HepG2 (cell line): Measurements from ENCODE around the gene HSCB. TPM values are rescaled to one million over a fixed set of nuclear protein-coding genes. Genes with fewer than 3 reads are reported as not detected.

Experiments
- ATF4 ChIP-seq, 2 experiments: fragments of 450-650 bp in 1 of 2; sonication (generic) in 1 of 2; formaldehyde crosslinking; IDR thresholded peaks; 2 replicates each; pipeline versions ENCODE4 v1.5.0 to v1.8.0; 2020 to 2022; ENCODE audit warnings: mild to moderate bottlenecking in 1 of 2, missing genetic modification reagents in 1 of 2
- BCL3 ChIP-seq: sonication (generic); formaldehyde crosslinking; IDR thresholded peaks from 2 replicates; pipeline ENCODE4 v1.5.1; 2020; ENCODE audit warnings: mild to moderate bottlenecking, missing genetic modification reagents, moderate library complexity
- DMAP1 ChIP-seq: IDR thresholded peaks from 2 replicates; pipeline ENCODE4 v1.6.1; 2016
- ETV5 ChIP-seq: IDR thresholded peaks from 2 replicates; pipeline ENCODE4 v1.6.1; 2018; ENCODE audit warnings: missing biosample characterization, missing genetic modification reagents, inconsistent platforms, borderline replicate concordance
- KDM5B ChIP-seq: sonication (generic); formaldehyde crosslinking; IDR thresholded peaks from 2 replicates; pipeline ENCODE4 v1.4.0; 2020; ENCODE audit warnings: missing genetic modification reagents, mild to moderate bottlenecking, borderline replicate concordance
- MEIS1 ChIP-seq: sonication (generic); formaldehyde crosslinking; IDR thresholded peaks from 2 replicates; pipeline ENCODE4 v1.9.0; 2021; ENCODE audit warnings: mild to moderate bottlenecking, missing genetic modification reagents, moderate library complexity, borderline replicate concordance
- MXD3 ChIP-seq: IDR thresholded peaks from 2 replicates; pipeline ENCODE4 v1.6.1; 2016; ENCODE audit warnings: mild to moderate bottlenecking, missing biosample characterization, missing genetic modification reagents
- NPAS2 ChIP-seq: sonication (generic); formaldehyde crosslinking; IDR thresholded peaks from 2 replicates; pipeline ENCODE4 v1.8.0; 2022; ENCODE audit warnings: mild to moderate bottlenecking, missing genetic modification reagents, borderline replicate concordance
- PAWR ChIP-seq: sonication (generic); formaldehyde crosslinking; IDR thresholded peaks from 2 replicates; pipeline ENCODE4 v1.4.0; 2020; ENCODE audit warnings: missing genetic modification reagents, mild to moderate bottlenecking, borderline replicate concordance
- POLR2AphosphoS5 ChIP-seq: IDR thresholded peaks from 2 replicates; pipeline ENCODE4 v1.6.1; 2012; ENCODE audit warnings: low read depth, low read length
- POLR2G ChIP-seq: fragments of 200-400 bp; formaldehyde crosslinking; IDR thresholded peaks from 2 replicates; pipeline ENCODE4 v1.6.1; 2018; ENCODE audit warnings: mild to moderate bottlenecking, low read depth, low read length, moderate library complexity
- RFXAP ChIP-seq: sonication (generic); formaldehyde crosslinking; IDR thresholded peaks from 2 replicates; pipeline ENCODE4 v1.4.0; 2020; ENCODE audit warnings: missing genetic modification reagents, borderline replicate concordance
- THRA ChIP-seq: sonication (generic); formaldehyde crosslinking; IDR thresholded peaks from 2 replicates; pipeline ENCODE4 v1.4.0; 2020; ENCODE audit warnings: missing genetic modification reagents, borderline replicate concordance
- YEATS2 ChIP-seq: sonication (generic); formaldehyde crosslinking; IDR thresholded peaks from 2 replicates; pipeline ENCODE4 v1.4.0; 2020; ENCODE audit warnings: missing genetic modification reagents, borderline replicate concordance
- ZBTB7A ChIP-seq: sonication (generic); formaldehyde crosslinking; IDR thresholded peaks from 2 replicates; pipeline ENCODE4 v1.8.0; 2022; ENCODE audit warnings: mild to moderate bottlenecking, missing genetic modification reagents
- ZNF101 ChIP-seq: sonication (generic); formaldehyde crosslinking; IDR thresholded peaks from 2 replicates; pipeline ENCODE4 v1.4.0; 2020; ENCODE audit warnings: mild to moderate bottlenecking, low read depth, missing genetic modification reagents, borderline replicate concordance
- ZNF292 ChIP-seq: sonication (generic); formaldehyde crosslinking; IDR thresholded peaks from 2 replicates; pipeline ENCODE4 v1.8.1; 2022; ENCODE audit warnings: mild to moderate bottlenecking, low read depth, missing genetic modification reagents, borderline replicate concordance
- ZNF34 ChIP-seq: sonication (generic); formaldehyde crosslinking; IDR thresholded peaks from 2 replicates; pipeline ENCODE4 v1.4.0; 2020; ENCODE audit warnings: mild to moderate bottlenecking, missing genetic modification reagents, borderline replicate concordance
- ZNF547 ChIP-seq: sonication (generic); formaldehyde crosslinking; IDR thresholded peaks from 2 replicates; pipeline ENCODE4 v1.5.1; 2020; ENCODE audit warnings: mild to moderate bottlenecking, missing genetic modification reagents
- ZNF572 ChIP-seq: sonication (generic); formaldehyde crosslinking; IDR thresholded peaks from 2 replicates; pipeline ENCODE4 v1.5.1; 2020; ENCODE audit warnings: mild to moderate bottlenecking, missing genetic modification reagents
- ZNF605 ChIP-seq: sonication (generic); formaldehyde crosslinking; IDR thresholded peaks from 2 replicates; pipeline ENCODE4 v1.8.0; 2022; ENCODE audit warnings: mild to moderate bottlenecking, missing genetic modification reagents
- ZNF740 ChIP-seq: sonication (generic); formaldehyde crosslinking; IDR thresholded peaks from 2 replicates; pipeline ENCODE4 v1.4.0; 2020; ENCODE audit warnings: missing genetic modification reagents
- ZNF761 ChIP-seq: sonication (generic); formaldehyde crosslinking; conservative IDR thresholded peaks from 2 replicates; pipeline ENCODE4 v1.4.0; 2020; ENCODE audit warnings: mild to moderate bottlenecking, missing genetic modification reagents
- ZNF816 ChIP-seq: sonication (generic); formaldehyde crosslinking; IDR thresholded peaks from 2 replicates; pipeline ENCODE4 v1.8.0; 2022; ENCODE audit warnings: missing genetic modification reagents, mild to moderate bottlenecking, borderline replicate concordance
- ZNF841 ChIP-seq: sonication (generic); formaldehyde crosslinking; IDR thresholded peaks from 2 replicates; pipeline ENCODE4 v1.8.1; 2023; ENCODE audit warnings: missing genetic modification reagents, borderline replicate concordance
- polyA plus RNA-seq, 8 experiments: library from polyadenylated mRNA; depleted of rRNA in 3 of 8; stranded (reverse) in 7 of 8; unstranded in 1 of 8; fragments of >200 nt; fragmentation: Illumina TruSeq in 4 of 8; extraction: Trizol in 4 of 8; gene quantifications; 2 replicates each; pipeline versions ENCODE4 v1.2.1 to v1.2.3, GENCODE V29; 2011 to 2016; ENCODE audit warnings: low read depth in 4 of 8, missing spikeins in 1 of 8, mixed read lengths in 1 of 8; ENCODE audit not compliant: insufficient read depth in 1 of 8
- total RNA-seq, 5 experiments: library from RNA; depleted of rRNA; stranded (reverse); fragments of >200 nt; fragmentation: Illumina TruSeq; extraction: Trizol; gene quantifications; 2 replicates each; pipeline ENCODE4 v1.2.3, GENCODE V29; 2016; ENCODE audit warnings: low read depth in 1 of 5

HSCB gene
- total and polyA plus RNA-seq, 2 of the 13 experiments (the other 11 are each of a cell fraction or from before 2014, with no cell fraction given): 15.4 to 20.9 TPM

GRCh38 chr22:28741785-28742561 lies at the start of gene HSCB, which contains the start of gene CHEK2 (continued):
- TF ChIP-seq MXD3 (CRISPR knock-in tag): 0 out of 2 replicates have a peak, but pooled peaks have one; percentile 42
- peak; percentile 53 for TF ChIP-seq ZNF605 (CRISPR knock-in tag)
- TF ChIP-seq ATF4 (CRISPR knock-in tag; IDR thresholded peaks at IDR 0.05): no peak; a peak in 1 of 4 replicates
- TF ChIP-seq ZNF101: no peak
- no peak for TF ChIP-seq PAWR (CRISPR knock-in tag)
- TF ChIP-seq ZBTB7A (CRISPR knock-in tag): 0 out of 2 replicates have a peak, but pooled peaks have one; percentile 8
- peak; percentile 91; the same call in 1 of the 2 replicates for TF ChIP-seq KDM5B (CRISPR knock-in tag)
- TF ChIP-seq ZNF841: no peak
- peak; percentile 80 for TF ChIP-seq ZNF572 (CRISPR knock-in tag)
- peak; percentile 84 for TF ChIP-seq RFXAP
- peak; percentile 53; the same call in 1 of the 2 replicates for TF ChIP-seq YEATS2 (CRISPR knock-in tag)
- peak; percentile 74 for TF ChIP-seq THRA (CRISPR knock-in tag)
- 0 out of 2 replicates have a peak, but pooled peaks have one; percentile 47 for TF ChIP-seq NPAS2 (CRISPR knock-in tag)
- peak; percentile 84 for TF ChIP-seq POLR2G
- peak; percentile 21; the same call in 1 of the 2 replicates for TF ChIP-seq ETV5 (CRISPR knock-in tag)
- TF ChIP-seq BCL3: no peak; the same call in 1 of the 2 replicates
- TF ChIP-seq ZNF761: no peak
- peak; percentile 90 for TF ChIP-seq ZNF740 (CRISPR knock-in tag)
- TF ChIP-seq ZNF547 (CRISPR knock-in tag): 0 out of 2 replicates have a peak, but pooled peaks have one; percentile 40
- TF ChIP-seq ZNF292 (CRISPR knock-in tag): no peak
- no peak for TF ChIP-seq ZNF34
- peak; percentile 73; the same call in 1 of the 2 replicates for TF ChIP-seq MEIS1 (CRISPR knock-in tag)
- peak; percentile 24; the same call in 1 of the 2 replicates for TF ChIP-seq ZNF816 (CRISPR knock-in tag)
- peak; percentile 79 for TF ChIP-seq DMAP1 (CRISPR knock-in tag)
- peak; percentile 78 for TF ChIP-seq POLR2AphosphoS5
